ENCODE measurements around the gene RBFOX2.

Gene RBFOX2

GRCh38 chr22:35961480-35962295, 66.9 kb downstream of the RBFOX2 start:
- peak; percentile 51 for DNase-seq (ENCODE audit: extremely low read depth, low read depth)
- TF ChIP-seq CTCF (IDR thresholded peaks at IDR 0.05; ENCODE audit: low read depth, low read length) = no peak

GRCh38 chr22:35960854-35961253, 67.8 kb downstream of the RBFOX2 start:
- no peak for DNase-seq (ENCODE audit: extremely low read depth, low read depth)
- no peak for TF ChIP-seq CTCF (IDR thresholded peaks at IDR 0.05; ENCODE audit: low read depth, low read length)

GRCh38 chr22:35959121-35959800, 69.4 kb downstream of the RBFOX2 start:
- TF ChIP-seq CTCF (IDR thresholded peaks at IDR 0.05; ENCODE audit: low read depth, low read length) = no peak
- no peak for DNase-seq (ENCODE audit: extremely low read depth, low read depth)

- DNase-seq (ENCODE audit: extremely low read depth, low read depth) = no peak
- TF ChIP-seq CTCF (IDR thresholded peaks at IDR 0.05; ENCODE audit: low read depth, low read length) = no peak
Measured at GRCh38 chr22:35958334-35958733, 70.3 kb downstream of the RBFOX2 start.

GRCh38 chr22:35957589-35957988, 71.0 kb downstream of the RBFOX2 start:
- DNase-seq (ENCODE audit: extremely low read depth, low read depth) = no peak
- no peak for TF ChIP-seq CTCF (IDR thresholded peaks at IDR 0.05; ENCODE audit: low read depth, low read length)

- TF ChIP-seq CTCF (IDR thresholded peaks at IDR 0.05; ENCODE audit: low read depth, low read length) = no peak
- DNase-seq (ENCODE audit: extremely low read depth, low read depth) = no peak
Measured at GRCh38 chr22:35956850-35957249, 71.8 kb downstream of the RBFOX2 start.

GRCh38 chr22:35955546-35955945, 73.1 kb downstream of the RBFOX2 start:
- no peak for DNase-seq (ENCODE audit: extremely low read depth, low read depth)
- TF ChIP-seq CTCF (IDR thresholded peaks at IDR 0.05; ENCODE audit: low read depth, low read length) = no peak

All from AG09319 (cell line).